Tibial nerve (tissue), 4 donors: Measurements from ENCODE around the gene WFDC12. TPM values are rescaled to one million over a fixed set of nuclear protein-coding genes. Genes with fewer than 3 reads are reported as not detected.

Experiments used
- DNase-seq, 2 donors: peaks; one replicate each; pipeline ENCODE4 v3.0.0-alpha.2; 2019; ENCODE audit warnings: low spot score in 2 of 2
- H3K27ac ChIP-seq, 4 donors: fragments of 200-600 bp; sonication (generic) in 3 of 4; one replicate each; pipeline ENCODE4 v1.5.1; 2017 to 2019; ENCODE audit warnings: mild to moderate bottlenecking in 1 of 4
- H3K27me3 ChIP-seq, 2 donors: fragments of 200-600 bp; sonication (generic) in 1 of 2; one replicate each; pipeline versions ENCODE4 v1.5.1 to v1.6.0; 2017 to 2019
- H3K36me3 ChIP-seq, 3 donors: fragments of 200-600 bp; sonication (generic); one replicate each; pipeline ENCODE4 v1.5.1; 2018 to 2019
- H3K4me1 ChIP-seq, 4 donors: fragments of 200-600 bp; sonication (generic) in 3 of 4; one replicate each; pipeline ENCODE4 v1.5.1; 2017 to 2019
- H3K4me3 ChIP-seq, 4 donors: fragments of 200-600 bp; sonication (generic) in 3 of 4; one replicate each; pipeline ENCODE4 v1.5.1; 2017 to 2019; ENCODE audit warnings: mild to moderate bottlenecking in 1 of 4, moderate library complexity in 1 of 4
- H3K9me3 ChIP-seq, 4 donors: fragments of 200-600 bp; sonication (generic) in 3 of 4; one replicate each; pipeline ENCODE4 v1.5.1; 2017 to 2019
- CTCF ChIP-seq, 5 experiments: fragments of 200-600 bp in 3 of 5; fragments of 450-650 bp in 2 of 5; sonication (generic) in 3 of 5; IDR thresholded peaks; one replicate each; pipeline ENCODE4 v1.5.1; 2016 to 2019; ENCODE audit warnings: antibody characterized with exemption in 5 of 5, mild to moderate bottlenecking in 3 of 5, moderate library complexity in 2 of 5
- EP300 ChIP-seq, 2 donors: sonication (generic); formaldehyde crosslinking; IDR thresholded peaks; one replicate each; pipeline ENCODE4 v1.6.1; 2017; ENCODE audit warnings: antibody characterized with exemption in 2 of 2, mild to moderate bottlenecking in 1 of 2
- POLR2A ChIP-seq, 2 donors: fragments of 450-650 bp; IDR thresholded peaks; one replicate each; pipeline ENCODE4 v1.6.1; 2017; ENCODE audit warnings: antibody characterized with exemption in 2 of 2, mild to moderate bottlenecking in 2 of 2, moderate library complexity in 2 of 2
- WGBS, 2 donors: methylation state at CpG; one replicate each; pipeline ENCODE4 v1.1.5; 2018; 5-methylcytosine and 5-hydroxymethylcytosine counted together
- total RNA-seq, 4 donors: library from RNA; depleted of rRNA; stranded (reverse); fragments of >200 nt; gene quantifications; one replicate each; pipeline ENCODE4 v1.1.0, GENCODE V29; 2016

Gene WFDC12
- total RNA-seq, 4 donors from 2014 or later, result not detected

GRCh38 chr20:45121388-45121787, 2.9 kb downstream of the WFDC12 start:
- TF ChIP-seq POLR2A (IDR thresholded peaks at IDR 0.05) (no peak), CTCF (IDR thresholded peaks at IDR 0.05) (no peak), EP300 (IDR thresholded peaks at IDR 0.05) (no peak)
- Histone ChIP-seq H3K9me3 (no peaks in the 10 kb centered on the region), H3K4me1 (no peaks in the 10 kb centered on the region), H3K36me3 (no peaks in the 10 kb centered on the region), H3K27ac (no peak overlapping the region), H3K27me3 (peaks cover 0 to 10% of the 10 kb centered on the region in 2 donors), H3K4me3 (no peak overlapping the region)
- 93 to 94% methylated on average over 2 of the region's 2 CpGs for WGBS, 2 donors
- no peak for DNase-seq

GRCh38 chr20:45119556-45120266, 4.6 kb downstream of the WFDC12 start:
- DNase-seq, result no peak
- 79 to 89% methylated on average over 2 of the region's 2 CpGs for WGBS, 2 donors
- TF ChIP-seq CTCF (IDR thresholded peaks at IDR 0.05), result no peak
- no peak for TF ChIP-seq EP300 (IDR thresholded peaks at IDR 0.05)
- TF ChIP-seq POLR2A (IDR thresholded peaks at IDR 0.05), result no peak

GRCh38 chr20:45118028-45118427, 6.2 kb downstream of the WFDC12 start:
- no peaks in the 10 kb centered on the region for H3K4me1 ChIP-seq
- H3K4me3 ChIP-seq, result no peak overlapping the region
- no peak for DNase-seq
- TF ChIP-seq EP300 (IDR thresholded peaks at IDR 0.05) (no peak), CTCF (IDR thresholded peaks at IDR 0.05) (no peak), POLR2A (IDR thresholded peaks at IDR 0.05) (no peak)
- 92 to 96% methylated on average over 2 of the region's 2 CpGs for WGBS, 2 donors
- H3K27me3 ChIP-seq, result no peaks in the 10 kb centered on the region
- H3K27ac ChIP-seq, result no peak overlapping the region
- H3K9me3 ChIP-seq, result no peaks in the 10 kb centered on the region
- no peaks in the 10 kb centered on the region for H3K36me3 ChIP-seq

More at GRCh38 chr20:45119556-45120266, 4.6 kb downstream of the WFDC12 start:
- Histone ChIP-seq H3K4me1 (no peaks in the 10 kb centered on the region), H3K27me3 (peaks cover 0 to 10% of the 10 kb centered on the region in 2 donors), H3K4me3 (no peak overlapping the region), H3K9me3 (no peaks in the 10 kb centered on the region), H3K36me3 (no peaks in the 10 kb centered on the region), H3K27ac (no peak overlapping the region)

- Histone ChIP-seq H3K4me3 (no peak overlapping the region), H3K9me3 (no peaks in the 10 kb centered on the region), H3K4me1 (no peaks in the 10 kb centered on the region), H3K36me3 (no peaks in the 10 kb centered on the region), H3K27me3 (no peaks in the 10 kb centered on the region), H3K27ac (no peak overlapping the region)
- DNase-seq, result no peak
- TF ChIP-seq POLR2A (IDR thresholded peaks at IDR 0.05) (no peak), EP300 (IDR thresholded peaks at IDR 0.05) (no peak), CTCF (IDR thresholded peaks at IDR 0.05) (no peak)
- WGBS, 2 donors, result 74 to 83% methylated on average over 4 of the region's 4 CpGs
These were observed 6.7 kb downstream of the WFDC12 start for GRCh38 chr20:45117581-45117980.

- no peak for DNase-seq
- WGBS, 2 donors, result 76 to 88% methylated on average over 4 of the region's 4 CpGs
- Histone ChIP-seq H3K27me3 (no peaks in the 10 kb centered on the region), H3K4me1 (no peaks in the 10 kb centered on the region), H3K4me3 (no peak overlapping the region), H3K27ac (no peak overlapping the region), H3K9me3 (no peaks in the 10 kb centered on the region), H3K36me3 (no peaks in the 10 kb centered on the region)
- TF ChIP-seq CTCF (IDR thresholded peaks at IDR 0.05), result no peak
- TF ChIP-seq POLR2A (IDR thresholded peaks at IDR 0.05), result no peak
- no peak for TF ChIP-seq EP300 (IDR thresholded peaks at IDR 0.05)
These were observed 8.4 kb downstream of the WFDC12 start for GRCh38 chr20:45115829-45116228.
